GM19455 (cell line): Measurements from ENCODE around the gene MAPK6.
"Not testable (repeated sequence)": the region's sequence is repeated elsewhere in the genome, so short reads cannot be mapped to it uniquely, and the experiment has no call there.

Experiments used
- ATAC-seq: cut with Tn5 transposase; IDR thresholded peaks from one replicate; pipeline ENCODE4 v1.9.1; 2021; ENCODE audit not compliant: unreplicated experiment

Gene MAPK6

GRCh38 chr15:52042051-52042851 is 23.2 kb downstream of the MAPK6 start:
- ATAC-seq: no peak

GRCh38 chr15:52045795-52046298 is 26.8 kb downstream of the MAPK6 start:
- not testable (repeated sequence) for ATAC-seq

GRCh38 chr15:52046552-52046951 is 27.5 kb downstream of the MAPK6 start:
- not testable (repeated sequence) for ATAC-seq

- no peak for ATAC-seq
Observed at GRCh38 chr15:52050416-52050815, 31.4 kb downstream of the MAPK6 start.

GRCh38 chr15:52052066-52052935 is 33.3 kb downstream of the MAPK6 start:
- ATAC-seq: no peak

- no peak for ATAC-seq
Observed at GRCh38 chr15:52054381-52054780, 35.4 kb downstream of the MAPK6 start.

GRCh38 chr15:52054858-52055257 is 35.8 kb downstream of the MAPK6 start:
- not testable (repeated sequence) for ATAC-seq

- no peak for ATAC-seq
Observed at GRCh38 chr15:52056001-52056400, 37.0 kb downstream of the MAPK6 start.

- no peak for ATAC-seq
Observed at GRCh38 chr15:52056496-52056895, 37.5 kb downstream of the MAPK6 start.

GRCh38 chr15:52057996-52058395 is 39.0 kb downstream of the MAPK6 start:
- ATAC-seq: no peak

GRCh38 chr15:52060501-52060900 is 41.5 kb downstream of the MAPK6 start:
- ATAC-seq: no peak

GRCh38 chr15:52066842-52067544 is 48.0 kb downstream of the MAPK6 start:
- no peak for ATAC-seq

- no peak for ATAC-seq
Observed at GRCh38 chr15:52067545-52067926, 48.5 kb downstream of the MAPK6 start.

GRCh38 chr15:52068004-52068615 is 49.1 kb downstream of the MAPK6 start:
- ATAC-seq: no peak

- no peak for ATAC-seq
Observed at GRCh38 chr15:52069559-52069958, 50.5 kb downstream of the MAPK6 start.

GRCh38 chr15:52071570-52071969 is 52.6 kb downstream of the MAPK6 start:
- no peak for ATAC-seq

GRCh38 chr15:52076889-52077781 is 58.1 kb downstream of the MAPK6 start:
- no peak for ATAC-seq

- ATAC-seq: no peak
Observed at GRCh38 chr15:52078197-52078875, 59.3 kb downstream of the MAPK6 start.
